NCI-H510A (cell line): ENCODE results near the gene VAX1.
"Not testable (repeated sequence)": the region's sequence is repeated elsewhere in the genome, so short reads cannot be mapped to it uniquely, and the experiment has no call there.

ENCODE experiments used
- DNase-seq: peaks from one replicate; lab custom pipeline; 2025; lab: John Stamatoyannopoulos, UW

The VAX1 gene

GRCh38 chr10:117135026-117135372, 3.1 kb downstream of the VAX1 start:
- no peak for DNase-seq

GRCh38 chr10:117134306-117135025, 3.6 kb downstream of the VAX1 start:
- DNase-seq = no peak

- no peak for DNase-seq
Observed at GRCh38 chr10:117134056-117134305, 4.1 kb downstream of the VAX1 start.

GRCh38 chr10:117133273-117134055, 4.6 kb downstream of the VAX1 start:
- no peak for DNase-seq

- no peak for DNase-seq
Observed at GRCh38 chr10:117132751-117133231, 5.3 kb downstream of the VAX1 start.

- DNase-seq = no peak
Observed at GRCh38 chr10:117131376-117132327, 6.4 kb downstream of the VAX1 start.

GRCh38 chr10:117130862-117131375, 7.2 kb downstream of the VAX1 start:
- DNase-seq = no peak

- no peak for DNase-seq
Observed at GRCh38 chr10:117130346-117130745, 7.7 kb downstream of the VAX1 start.

- DNase-seq = not testable (repeated sequence)
Observed at GRCh38 chr10:117126645-117127044, 11.4 kb downstream of the VAX1 start.

- DNase-seq = no peak
Observed at GRCh38 chr10:117126034-117126433, 12.0 kb downstream of the VAX1 start.

- DNase-seq = no peak
Observed at GRCh38 chr10:117112220-117112619, 25.9 kb downstream of the VAX1 start.

GRCh38 chr10:117107238-117107637, 30.8 kb downstream of the VAX1 start:
- no peak for DNase-seq

GRCh38 chr10:117096599-117097201, 41.4 kb downstream of the VAX1 start:
- no peak for DNase-seq

GRCh38 chr10:117094856-117095255, 43.2 kb downstream of the VAX1 start:
- DNase-seq = no peak

- no peak for DNase-seq
Observed at GRCh38 chr10:117092386-117092785, 45.7 kb downstream of the VAX1 start.

- no peak for DNase-seq
Observed at GRCh38 chr10:117090834-117091233, 47.2 kb downstream of the VAX1 start.

- DNase-seq = no peak
Observed at GRCh38 chr10:117087521-117087920, 50.5 kb downstream of the VAX1 start.

- no peak for DNase-seq
Observed at GRCh38 chr10:117086546-117086945, 51.5 kb downstream of the VAX1 start.

GRCh38 chr10:117084421-117085246, 53.4 kb downstream of the VAX1 start:
- DNase-seq = not testable (repeated sequence)
